Measurements from ENCODE around the gene SOX9. TPM values are rescaled to one million over a fixed set of nuclear protein-coding genes. Genes with fewer than 3 reads are reported as not detected.

Gene SOX9
- total RNA-seq, 1 donor, result 6.5 TPM

- DNase-seq (ENCODE audit: insufficient read length, low spot score, missing footprints), result no peak
- no peak overlapping the region for H3K4me2 ChIP-seq (ENCODE audit: insufficient read depth, low read length)
- H3K4me3 ChIP-seq (ENCODE audit: insufficient read depth, low read length), result no peak overlapping the region
- H3K9me3 ChIP-seq (ENCODE audit: low read depth, low read length), result no peaks in the 10 kb centered on the region
- H2AFZ ChIP-seq (ENCODE audit: low read length), result peak overlapping the region; percentile 30
- H3K27ac ChIP-seq (ENCODE audit: low read depth, low read length), result no peak overlapping the region
- no peaks in the 10 kb centered on the region for H3K79me2 ChIP-seq (ENCODE audit: insufficient read depth, low read length)
- no peak for TF ChIP-seq CTCF (IDR thresholded peaks at IDR 0.05; ENCODE audit: extremely low read depth, low read depth, low read length)
- no peaks in the 10 kb centered on the region for H3K36me3 ChIP-seq (ENCODE audit: insufficient read depth, low read length)
- no peaks in the 10 kb centered on the region for H4K20me1 ChIP-seq (ENCODE audit: insufficient read depth, low read length)
- peaks cover 37% of the 10 kb centered on the region for H3K27me3 ChIP-seq (ENCODE audit: insufficient read depth, low read length)
- H3K4me1 ChIP-seq (ENCODE audit: insufficient read depth, low read length), result no peaks in the 10 kb centered on the region
Observed at GRCh38 chr17:72089453-72089987, 31.3 kb upstream of the SOX9 start.

GRCh38 chr17:72090108-72090507 lies 30.7 kb upstream of the SOX9 start:
- no peak for TF ChIP-seq CTCF (IDR thresholded peaks at IDR 0.05; ENCODE audit: extremely low read depth, low read depth, low read length)
- Histone ChIP-seq H2AFZ (ENCODE audit: low read length) (no peak overlapping the region), H3K27me3 (ENCODE audit: insufficient read depth, low read length) (peaks cover 34% of the 10 kb centered on the region), H4K20me1 (ENCODE audit: insufficient read depth, low read length) (no peaks in the 10 kb centered on the region), H3K4me3 (ENCODE audit: insufficient read depth, low read length) (no peak overlapping the region), H3K79me2 (ENCODE audit: insufficient read depth, low read length) (no peaks in the 10 kb centered on the region), H3K27ac (ENCODE audit: low read depth, low read length) (no peak overlapping the region), H3K4me1 (ENCODE audit: insufficient read depth, low read length) (no peaks in the 10 kb centered on the region), H3K36me3 (ENCODE audit: insufficient read depth, low read length) (no peaks in the 10 kb centered on the region), H3K4me2 (ENCODE audit: insufficient read depth, low read length) (no peak overlapping the region), H3K9me3 (ENCODE audit: low read depth, low read length) (no peaks in the 10 kb centered on the region)
- DNase-seq (ENCODE audit: insufficient read length, low spot score, missing footprints), result no peak

GRCh38 chr17:72092710-72093322 lies 28.0 kb upstream of the SOX9 start:
- no peaks in the 10 kb centered on the region for H3K36me3 ChIP-seq (ENCODE audit: insufficient read depth, low read length)
- H3K4me3 ChIP-seq (ENCODE audit: insufficient read depth, low read length), result no peak overlapping the region
- H3K27me3 ChIP-seq (ENCODE audit: insufficient read depth, low read length), result peaks cover 31% of the 10 kb centered on the region
- no peaks in the 10 kb centered on the region for H3K9me3 ChIP-seq (ENCODE audit: low read depth, low read length)
- no peaks in the 10 kb centered on the region for H3K4me1 ChIP-seq (ENCODE audit: insufficient read depth, low read length)
- no peak overlapping the region for H3K4me2 ChIP-seq (ENCODE audit: insufficient read depth, low read length)
- no peak for DNase-seq (ENCODE audit: insufficient read length, low spot score, missing footprints)
- H4K20me1 ChIP-seq (ENCODE audit: insufficient read depth, low read length), result no peaks in the 10 kb centered on the region
- H3K79me2 ChIP-seq (ENCODE audit: insufficient read depth, low read length), result no peaks in the 10 kb centered on the region
- no peak for TF ChIP-seq CTCF (IDR thresholded peaks at IDR 0.05; ENCODE audit: extremely low read depth, low read depth, low read length)
- H3K27ac ChIP-seq (ENCODE audit: low read depth, low read length), result no peak overlapping the region
- H2AFZ ChIP-seq (ENCODE audit: low read length), result no peak overlapping the region

- Histone ChIP-seq H3K36me3 (ENCODE audit: insufficient read depth, low read length) (no peaks in the 10 kb centered on the region), H3K27ac (ENCODE audit: low read depth, low read length) (no peak overlapping the region), H2AFZ (ENCODE audit: low read length) (no peak overlapping the region), H3K9me3 (ENCODE audit: low read depth, low read length) (no peaks in the 10 kb centered on the region), H4K20me1 (ENCODE audit: insufficient read depth, low read length) (no peaks in the 10 kb centered on the region), H3K79me2 (ENCODE audit: insufficient read depth, low read length) (no peaks in the 10 kb centered on the region), H3K4me1 (ENCODE audit: insufficient read depth, low read length) (no peaks in the 10 kb centered on the region), H3K27me3 (ENCODE audit: insufficient read depth, low read length) (peaks cover 26% of the 10 kb centered on the region), H3K4me3 (ENCODE audit: insufficient read depth, low read length) (no peak overlapping the region), H3K4me2 (ENCODE audit: insufficient read depth, low read length) (no peak overlapping the region)
- no peak for TF ChIP-seq CTCF (IDR thresholded peaks at IDR 0.05; ENCODE audit: extremely low read depth, low read depth, low read length)
- DNase-seq (ENCODE audit: insufficient read length, low spot score, missing footprints), result no peak
Observed at GRCh38 chr17:72093707-72094106, 27.1 kb upstream of the SOX9 start.
